ENCODE data around the gene SELENOV.

Gene SELENOV

DNA sequence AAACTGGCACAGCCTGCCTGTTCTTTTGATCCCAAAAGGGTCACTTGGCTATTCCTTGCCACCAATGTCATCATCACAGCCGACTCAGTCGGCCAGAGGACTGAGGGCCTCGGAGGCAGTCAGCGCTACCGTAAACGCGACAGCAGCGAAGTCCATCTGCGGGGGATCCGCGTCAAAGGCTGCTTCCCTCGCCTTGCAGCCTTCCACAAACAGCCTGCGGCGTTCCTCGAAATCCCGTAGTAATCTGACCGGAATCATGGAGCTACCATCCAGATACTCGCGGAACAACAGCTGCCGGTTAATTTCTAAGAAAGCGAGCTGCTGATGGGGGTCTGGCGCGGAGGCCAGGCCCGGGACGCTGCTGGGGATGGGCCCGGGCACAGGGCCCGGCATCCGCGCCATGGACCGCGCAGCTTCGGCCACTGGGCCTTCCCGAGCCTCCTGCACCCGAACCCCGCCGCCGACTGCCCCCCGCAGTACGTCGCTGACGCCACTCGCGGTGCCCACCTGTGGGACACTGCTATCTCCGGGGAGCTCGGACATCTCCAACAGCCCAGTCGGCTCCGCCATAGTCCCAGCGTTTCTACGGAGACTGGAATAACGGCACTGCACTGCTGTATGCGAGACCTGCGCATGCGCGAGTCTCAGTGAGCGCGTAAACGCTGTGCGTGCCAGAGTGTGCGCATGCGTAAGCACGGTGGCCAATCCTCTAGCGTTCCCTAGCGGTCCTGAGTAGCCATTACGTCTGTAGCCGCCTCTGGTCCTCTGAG lies 17.5 kb downstream of the SELENOV start, which contains the start of gene EID2B (continued):
- no peak for TF ChIP-seq BCL11A (tag by site-specific recombination; IDR thresholded peaks at IDR 0.05; ENCODE audit: low read depth)
- no peak for TF ChIP-seq ZNF626 (tag by site-specific recombination; IDR thresholded peaks at IDR 0.05)
- no peak for TF ChIP-seq ZNF302 (tag by site-specific recombination; IDR thresholded peaks at IDR 0.05; ENCODE audit: low read depth)
- TF ChIP-seq ZNF391 (tag by site-specific recombination; IDR thresholded peaks at IDR 0.05; ENCODE audit: borderline replicate concordance, low read depth) = peak; percentile 78; the same call in 1 of the 2 replicates
- TF ChIP-seq ZNF624 (tag by site-specific recombination; IDR thresholded peaks at IDR 0.05) = no peak
- TF ChIP-seq ZNF501 (tag by site-specific recombination; IDR thresholded peaks at IDR 0.05) = peak; percentile 98
- TF ChIP-seq YY1 (tag by site-specific recombination; IDR thresholded peaks at IDR 0.05) = peak; percentile 96
- TF ChIP-seq, protein P1, sequence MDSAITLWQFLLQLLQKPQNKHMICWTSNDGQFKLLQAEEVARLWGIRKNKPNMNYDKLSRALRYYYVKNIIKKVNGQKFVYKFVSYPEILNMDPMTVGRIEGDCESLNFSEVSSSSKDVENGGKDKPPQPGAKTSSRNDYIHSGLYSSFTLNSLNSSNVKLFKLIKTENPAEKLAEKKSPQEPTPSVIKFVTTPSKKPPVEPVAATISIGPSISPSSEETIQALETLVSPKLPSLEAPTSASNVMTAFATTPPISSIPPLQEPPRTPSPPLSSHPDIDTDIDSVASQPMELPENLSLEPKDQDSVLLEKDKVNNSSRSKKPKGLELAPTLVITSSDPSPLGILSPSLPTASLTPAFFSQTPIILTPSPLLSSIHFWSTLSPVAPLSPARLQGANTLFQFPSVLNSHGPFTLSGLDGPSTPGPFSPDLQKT (IDR thresholded peaks at IDR 0.05; ENCODE audit: borderline replicate concordance, low read depth, low read length) = no peak
- TF ChIP-seq ZNF555 (tag by site-specific recombination; conservative IDR thresholded peaks at IDR 0.05) = no peak
- no peak for TF ChIP-seq ZNF202 (tag by site-specific recombination; IDR thresholded peaks at IDR 0.05; ENCODE audit: borderline replicate concordance)
- TF ChIP-seq, protein P2, sequence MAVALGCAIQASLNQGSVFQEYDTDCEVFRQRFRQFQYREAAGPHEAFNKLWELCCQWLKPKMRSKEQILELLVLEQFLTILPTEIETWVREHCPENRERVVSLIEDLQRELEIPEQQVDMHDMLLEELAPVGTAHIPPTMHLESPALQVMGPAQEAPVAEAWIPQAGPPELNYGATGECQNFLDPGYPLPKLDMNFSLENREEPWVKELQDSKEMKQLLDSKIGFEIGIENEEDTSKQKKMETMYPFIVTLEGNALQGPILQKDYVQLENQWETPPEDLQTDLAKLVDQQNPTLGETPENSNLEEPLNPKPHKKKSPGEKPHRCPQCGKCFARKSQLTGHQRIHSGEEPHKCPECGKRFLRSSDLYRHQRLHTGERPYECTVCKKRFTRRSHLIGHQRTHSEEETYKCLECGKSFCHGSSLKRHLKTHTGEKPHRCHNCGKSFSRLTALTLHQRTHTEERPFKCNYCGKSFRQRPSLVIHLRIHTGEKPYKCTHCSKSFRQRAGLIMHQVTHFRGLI (tag by site-specific recombination; IDR thresholded peaks at IDR 0.05) = peak; percentile 27; the same call in 1 of the 2 replicates
- TF ChIP-seq ZNF324 (tag by site-specific recombination; IDR thresholded peaks at IDR 0.05) = peak; percentile 73
- TF ChIP-seq KLF16 (tag by site-specific recombination; IDR thresholded peaks at IDR 0.05) = peak; percentile 80; the same call in 1 of the 2 replicates
- TF ChIP-seq MEIS1 (CRISPR knock-in tag; IDR thresholded peaks at IDR 0.05; ENCODE audit: borderline replicate concordance) = no peak
- no peak; the same call in 1 of the 2 replicates for TF ChIP-seq ZSCAN16 (tag by site-specific recombination; IDR thresholded peaks at IDR 0.05)
- peak; percentile 8; the same call in 1 of the 2 replicates for TF ChIP-seq ZNF768 (tag by site-specific recombination; IDR thresholded peaks at IDR 0.05)
- no peak for TF ChIP-seq HOXC10 (CRISPR knock-in tag; IDR thresholded peaks at IDR 0.05)
- TF ChIP-seq OSR2 (tag by site-specific recombination; IDR thresholded peaks at IDR 0.05) = 0 out of 2 replicates have a peak, but pooled peaks have one; percentile 53
- TF ChIP-seq ZNF747 (tag by site-specific recombination; IDR thresholded peaks at IDR 0.05) = no peak
- TF ChIP-seq, protein P3, sequence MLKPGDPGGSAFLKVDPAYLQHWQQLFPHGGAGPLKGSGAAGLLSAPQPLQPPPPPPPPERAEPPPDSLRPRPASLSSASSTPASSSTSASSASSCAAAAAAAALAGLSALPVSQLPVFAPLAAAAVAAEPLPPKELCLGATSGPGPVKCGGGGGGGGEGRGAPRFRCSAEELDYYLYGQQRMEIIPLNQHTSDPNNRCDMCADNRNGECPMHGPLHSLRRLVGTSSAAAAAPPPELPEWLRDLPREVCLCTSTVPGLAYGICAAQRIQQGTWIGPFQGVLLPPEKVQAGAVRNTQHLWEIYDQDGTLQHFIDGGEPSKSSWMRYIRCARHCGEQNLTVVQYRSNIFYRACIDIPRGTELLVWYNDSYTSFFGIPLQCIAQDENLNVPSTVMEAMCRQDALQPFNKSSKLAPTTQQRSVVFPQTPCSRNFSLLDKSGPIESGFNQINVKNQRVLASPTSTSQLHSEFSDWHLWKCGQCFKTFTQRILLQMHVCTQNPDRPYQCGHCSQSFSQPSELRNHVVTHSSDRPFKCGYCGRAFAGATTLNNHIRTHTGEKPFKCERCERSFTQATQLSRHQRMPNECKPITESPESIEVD (tag by site-specific recombination; IDR thresholded peaks at IDR 0.05) = no peak
- TF ChIP-seq, protein P4, sequence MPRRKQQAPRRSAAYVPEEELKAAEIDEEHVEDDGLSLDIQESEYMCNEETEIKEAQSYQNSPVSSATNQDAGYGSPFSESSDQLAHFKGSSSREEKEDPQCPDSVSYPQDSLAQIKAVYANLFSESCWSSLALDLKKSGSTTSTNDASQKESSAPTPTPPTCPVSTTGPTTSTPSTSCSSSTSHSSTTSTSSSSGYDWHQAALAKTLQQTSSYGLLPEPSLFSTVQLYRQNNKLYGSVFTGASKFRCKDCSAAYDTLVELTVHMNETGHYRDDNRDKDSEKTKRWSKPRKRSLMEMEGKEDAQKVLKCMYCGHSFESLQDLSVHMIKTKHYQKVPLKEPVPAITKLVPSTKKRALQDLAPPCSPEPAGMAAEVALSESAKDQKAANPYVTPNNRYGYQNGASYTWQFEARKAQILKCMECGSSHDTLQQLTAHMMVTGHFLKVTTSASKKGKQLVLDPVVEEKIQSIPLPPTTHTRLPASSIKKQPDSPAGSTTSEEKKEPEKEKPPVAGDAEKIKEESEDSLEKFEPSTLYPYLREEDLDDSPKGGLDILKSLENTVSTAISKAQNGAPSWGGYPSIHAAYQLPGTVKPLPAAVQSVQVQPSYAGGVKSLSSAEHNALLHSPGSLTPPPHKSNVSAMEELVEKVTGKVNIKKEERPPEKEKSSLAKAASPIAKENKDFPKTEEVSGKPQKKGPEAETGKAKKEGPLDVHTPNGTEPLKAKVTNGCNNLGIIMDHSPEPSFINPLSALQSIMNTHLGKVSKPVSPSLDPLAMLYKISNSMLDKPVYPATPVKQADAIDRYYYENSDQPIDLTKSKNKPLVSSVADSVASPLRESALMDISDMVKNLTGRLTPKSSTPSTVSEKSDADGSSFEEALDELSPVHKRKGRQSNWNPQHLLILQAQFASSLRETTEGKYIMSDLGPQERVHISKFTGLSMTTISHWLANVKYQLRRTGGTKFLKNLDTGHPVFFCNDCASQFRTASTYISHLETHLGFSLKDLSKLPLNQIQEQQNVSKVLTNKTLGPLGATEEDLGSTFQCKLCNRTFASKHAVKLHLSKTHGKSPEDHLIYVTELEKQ (tag by site-specific recombination; IDR thresholded peaks at IDR 0.05; ENCODE audit: borderline replicate concordance) = no peak
- no peak for TF ChIP-seq ZNF133 (tag by site-specific recombination; IDR thresholded peaks at IDR 0.05)
- no peak for TF ChIP-seq RBAK (tag by site-specific recombination; IDR thresholded peaks at IDR 0.05)
- TF ChIP-seq, protein P5, sequence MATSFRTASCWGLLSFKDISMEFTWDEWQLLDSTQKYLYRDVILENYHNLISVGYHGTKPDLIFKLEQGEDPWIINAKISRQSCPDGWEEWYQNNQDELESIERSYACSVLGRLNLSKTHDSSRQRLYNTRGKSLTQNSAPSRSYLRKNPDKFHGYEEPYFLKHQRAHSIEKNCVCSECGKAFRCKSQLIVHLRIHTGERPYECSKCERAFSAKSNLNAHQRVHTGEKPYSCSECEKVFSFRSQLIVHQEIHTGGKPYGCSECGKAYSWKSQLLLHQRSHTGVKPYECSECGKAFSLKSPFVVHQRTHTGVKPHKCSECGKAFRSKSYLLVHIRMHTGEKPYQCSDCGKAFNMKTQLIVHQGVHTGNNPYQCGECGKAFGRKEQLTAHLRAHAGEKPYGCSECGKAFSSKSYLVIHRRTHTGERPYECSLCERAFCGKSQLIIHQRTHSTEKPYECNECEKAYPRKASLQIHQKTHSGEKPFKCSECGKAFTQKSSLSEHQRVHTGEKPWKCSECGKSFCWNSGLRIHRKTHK (tag by site-specific recombination; IDR thresholded peaks at IDR 0.05) = no peak
- TF ChIP-seq, protein P6, sequence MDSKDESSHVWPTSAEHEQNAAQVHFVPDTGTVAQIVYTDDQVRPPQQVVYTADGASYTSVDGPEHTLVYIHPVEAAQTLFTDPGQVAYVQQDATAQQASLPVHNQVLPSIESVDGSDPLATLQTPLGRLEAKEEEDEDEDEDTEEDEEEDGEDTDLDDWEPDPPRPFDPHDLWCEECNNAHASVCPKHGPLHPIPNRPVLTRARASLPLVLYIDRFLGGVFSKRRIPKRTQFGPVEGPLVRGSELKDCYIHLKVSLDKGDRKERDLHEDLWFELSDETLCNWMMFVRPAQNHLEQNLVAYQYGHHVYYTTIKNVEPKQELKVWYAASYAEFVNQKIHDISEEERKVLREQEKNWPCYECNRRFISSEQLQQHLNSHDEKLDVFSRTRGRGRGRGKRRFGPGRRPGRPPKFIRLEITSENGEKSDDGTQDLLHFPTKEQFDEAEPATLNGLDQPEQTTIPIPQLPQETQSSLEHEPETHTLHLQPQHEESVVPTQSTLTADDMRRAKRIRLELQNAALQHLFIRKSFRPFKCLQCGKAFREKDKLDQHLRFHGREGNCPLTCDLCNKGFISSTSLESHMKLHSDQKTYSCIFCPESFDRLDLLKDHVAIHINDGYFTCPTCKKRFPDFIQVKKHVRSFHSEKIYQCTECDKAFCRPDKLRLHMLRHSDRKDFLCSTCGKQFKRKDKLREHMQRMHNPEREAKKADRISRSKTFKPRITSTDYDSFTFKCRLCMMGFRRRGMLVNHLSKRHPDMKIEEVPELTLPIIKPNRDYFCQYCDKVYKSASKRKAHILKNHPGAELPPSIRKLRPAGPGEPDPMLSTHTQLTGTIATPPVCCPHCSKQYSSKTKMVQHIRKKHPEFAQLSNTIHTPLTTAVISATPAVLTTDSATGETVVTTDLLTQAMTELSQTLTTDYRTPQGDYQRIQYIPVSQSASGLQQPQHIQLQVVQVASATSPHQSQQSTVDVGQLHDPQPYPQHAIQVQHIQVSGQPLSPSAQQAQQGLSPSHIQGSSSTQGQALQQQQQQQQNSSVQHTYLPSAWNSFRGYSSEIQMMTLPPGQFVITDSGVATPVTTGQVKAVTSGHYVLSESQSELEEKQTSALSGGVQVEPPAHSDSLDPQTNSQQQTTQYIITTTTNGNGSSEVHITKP (tag by site-specific recombination; IDR thresholded peaks at IDR 0.05) = peak; percentile 30; the same call in 1 of the 2 replicates
- TF ChIP-seq ZNF10 (tag by site-specific recombination; IDR thresholded peaks at IDR 0.05) = peak; percentile 77; the same call in 1 of the 2 replicates
